HepG2 (cell line): ENCODE data around the gene RIPK1. TPM values are rescaled to one million over a fixed set of nuclear protein-coding genes. Genes with fewer than 3 reads are reported as not detected.

Source experiments
- ATF4 ChIP-seq, 2 experiments: fragments of 450-650 bp in 1 of 2; sonication (generic) in 1 of 2; formaldehyde crosslinking; IDR thresholded peaks; 2 replicates each; pipeline versions ENCODE4 v1.5.0 to v1.8.0; 2020 to 2022; ENCODE audit warnings: mild to moderate bottlenecking in 1 of 2, missing genetic modification reagents in 1 of 2
- HIC2 ChIP-seq: sonication (generic); formaldehyde crosslinking; IDR thresholded peaks from 2 replicates; pipeline ENCODE4 v1.9.0; 2022; ENCODE audit warnings: low read depth, missing genetic modification reagents
- HMGXB4 ChIP-seq, 2 experiments: sonication (generic) in 1 of 2; formaldehyde crosslinking in 1 of 2; IDR thresholded peaks; 2 replicates each; pipeline versions ENCODE4 v1.4.0 to v1.6.1; 2018 to 2020; ENCODE audit warnings: missing genetic modification reagents in 2 of 2, borderline replicate concordance in 1 of 2, low read depth in 1 of 2, mild to moderate bottlenecking in 1 of 2, missing biosample characterization in 1 of 2
- NCOA2 ChIP-seq: sonication (generic); formaldehyde crosslinking; IDR thresholded peaks from 2 replicates; pipeline ENCODE4 v1.8.0; 2022; ENCODE audit warnings: inconsistent platforms
- PHF5A ChIP-seq: IDR thresholded peaks from one replicate; pipeline ENCODE4 v1.6.1; 2018; ENCODE audit warnings: low read depth, missing genetic modification reagents; ENCODE audit not compliant: unreplicated experiment
- SPEN ChIP-seq: sonication (generic); formaldehyde crosslinking; IDR thresholded peaks from 2 replicates; pipeline ENCODE4 v1.5.1; 2020; ENCODE audit warnings: low read depth, mild to moderate bottlenecking, missing genetic modification reagents
- SYNCRIP ChIP-seq: fragments of 200-400 bp; formaldehyde crosslinking; IDR thresholded peaks from 2 replicates; pipeline ENCODE4 v1.6.1; 2018; ENCODE audit warnings: mild to moderate bottlenecking, low read depth, low read length; ENCODE audit not compliant: insufficient read depth
- TBX3 ChIP-seq: fragments of 450-650 bp; IDR thresholded peaks from 2 replicates; pipeline ENCODE4 v1.6.1; 2017; ENCODE audit warnings: antibody characterized with exemption, mild to moderate bottlenecking, inconsistent platforms, borderline replicate concordance
- ZBTB38 ChIP-seq: sonication (generic); formaldehyde crosslinking; IDR thresholded peaks from 2 replicates; pipeline ENCODE4 v1.5.1; 2020; ENCODE audit warnings: mild to moderate bottlenecking, missing genetic modification reagents
- ZBTB40 ChIP-seq, 2 experiments: fragments of 450-650 bp in 1 of 2; sonication (generic) in 1 of 2; formaldehyde crosslinking in 1 of 2; IDR thresholded peaks; 2 replicates each; pipeline versions ENCODE4 v1.6.1 to v1.8.0; 2016 to 2022; ENCODE audit warnings: antibody characterized with exemption in 1 of 2, mild to moderate bottlenecking in 1 of 2, missing genetic modification reagents in 1 of 2
- ZNF281 ChIP-seq: sonication (generic); formaldehyde crosslinking; IDR thresholded peaks from 2 replicates; pipeline ENCODE4 v1.4.0; 2020; ENCODE audit warnings: missing genetic modification reagents, borderline replicate concordance
- polyA plus RNA-seq, 8 experiments: library from polyadenylated mRNA; depleted of rRNA in 3 of 8; stranded (reverse) in 7 of 8; unstranded in 1 of 8; fragments of >200 nt; fragmentation: Illumina TruSeq in 4 of 8; extraction: Trizol in 4 of 8; gene quantifications; 2 replicates each; pipeline versions ENCODE4 v1.2.1 to v1.2.3, GENCODE V29; 2011 to 2016; ENCODE audit warnings: low read depth in 4 of 8, missing spikeins in 1 of 8, mixed read lengths in 1 of 8; ENCODE audit not compliant: insufficient read depth in 1 of 8
- total RNA-seq, 5 experiments: library from RNA; depleted of rRNA; stranded (reverse); fragments of >200 nt; fragmentation: Illumina TruSeq; extraction: Trizol; gene quantifications; 2 replicates each; pipeline ENCODE4 v1.2.3, GENCODE V29; 2016; ENCODE audit warnings: low read depth in 1 of 5

The RIPK1 gene
- total and polyA plus RNA-seq, 2 of the 13 experiments (the other 11 are each of a cell fraction or from before 2014, with no cell fraction given), result 9.0 to 10.3 TPM

GRCh38 chr6:3120765-3121089, 52.4 kb downstream of the RIPK1 start (continued):
- TF ChIP-seq ZBTB40 (IDR thresholded peaks at IDR 0.05) (no peak), ZBTB40 (CRISPR knock-in tag; IDR thresholded peaks at IDR 0.05) (no peak), NCOA2 (no peak), PHF5A (CRISPR knock-in tag) (peak; percentile 16), HMGXB4 (CRISPR knock-in tag; IDR thresholded peaks at IDR 0.05; ENCODE audit: borderline replicate concordance in 1 of 2, low read depth in 1 of 2) (no peak), TBX3 (no peak), SPEN (CRISPR knock-in tag) (no peak), ATF4 (CRISPR knock-in tag; IDR thresholded peaks at IDR 0.05) (no peak), SYNCRIP (no peak), HIC2 (CRISPR knock-in tag) (no peak), ZNF281 (CRISPR knock-in tag) (no peak), ZBTB38 (CRISPR knock-in tag) (peak; percentile 32; the same call in 1 of the 2 replicates)
